Endothelial cell of umbilical vein (primary cell): ENCODE data around the gene DIS3L2.

Experiments used
- CTCF ChIP-seq, 2 donors: IDR thresholded peaks; 1 replicate in 1 of 2; 2 replicates in 1 of 2; pipeline ENCODE4 v1.5.1; 2011; ENCODE audit warnings: low read length in 2 of 2, mild to moderate bottlenecking in 2 of 2, moderate library complexity in 2 of 2, control low read depth in 1 of 2, inconsistent platforms in 1 of 2, low read depth in 1 of 2; ENCODE audit not compliant: insufficient read depth in 1 of 2; ENCODE audit errors: extremely low read depth in 1 of 2
- EZH2 ChIP-seq: IDR thresholded peaks from 2 replicates; pipeline ENCODE4 v1.6.1; 2012; ENCODE audit warnings: borderline replicate concordance, low read depth, mild to moderate bottlenecking, moderate library complexity, low read length, inconsistent platforms; ENCODE audit not compliant: severe bottlenecking
- GATA2 ChIP-seq: IDR thresholded peaks from 2 replicates; pipeline ENCODE4 v1.7.0; 2011; ENCODE audit warnings: low read depth, mild to moderate bottlenecking, moderate library complexity, mixed read lengths, low read length; ENCODE audit not compliant: insufficient read length, insufficient read depth
- JUN ChIP-seq: IDR thresholded peaks from 2 replicates; pipeline ENCODE4 v1.6.1; 2011; ENCODE audit warnings: borderline replicate concordance, low read depth; ENCODE audit not compliant: insufficient read length, insufficient read depth
- MYC ChIP-seq: IDR thresholded peaks from one replicate; pipeline ENCODE4 v1.6.1; 2011; ENCODE audit warnings: mild to moderate bottlenecking, low read depth, low read length
- POLR2A ChIP-seq: IDR thresholded peaks from 2 replicates; pipeline ENCODE4 v1.6.1; 2012; ENCODE audit warnings: low read depth, mild to moderate bottlenecking, control low read depth, low read length
- POLR2AphosphoS5 ChIP-seq: IDR thresholded peaks from 2 replicates; pipeline ENCODE4 v1.6.1; 2012; ENCODE audit warnings: low read depth, mild to moderate bottlenecking, control low read depth, low read length, moderate library complexity; ENCODE audit not compliant: insufficient read depth
- TF ChIP-seq, protein P1 (sequence below): IDR thresholded peaks from 2 replicates; pipeline ENCODE4 v1.6.1; 2011; ENCODE audit not compliant: insufficient read depth, insufficient read length

- TF ChIP-seq MYC: no peak
- TF ChIP-seq CTCF (IDR thresholded peaks at IDR 0.05; ENCODE audit: extremely low read depth in 1 of 2, insufficient read depth in 1 of 2, low read depth in 1 of 2, low read length in 2 of 2): no peak
- TF ChIP-seq POLR2A: no peak
- TF ChIP-seq JUN: no peak
- TF ChIP-seq, protein P1, sequence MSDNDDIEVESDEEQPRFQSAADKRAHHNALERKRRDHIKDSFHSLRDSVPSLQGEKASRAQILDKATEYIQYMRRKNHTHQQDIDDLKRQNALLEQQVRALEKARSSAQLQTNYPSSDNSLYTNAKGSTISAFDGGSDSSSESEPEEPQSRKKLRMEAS: no peak
- TF ChIP-seq EZH2: no peak
- no peak for TF ChIP-seq GATA2
- TF ChIP-seq POLR2AphosphoS5: no peak
Measured at GRCh38 chr2:232263295-232263694, 301.8 kb downstream of the DIS3L2 start.
